TTC549 (cell line): ENCODE results near the gene PRKCE.
"Not testable (repeated sequence)": the region's sequence is repeated elsewhere in the genome, so short reads cannot be mapped to it uniquely, and the experiment has no call there.

Experiments
- FAIRE-seq: peaks from 2 replicates; lab custom pipeline; 2012; peaks lifted over from hg19 to GRCh38; lab: Jason Lieb, UNC

PRKCE gene

GRCh38 chr2:45669032-45669486 is 17.6 kb downstream of the PRKCE start:
- no peak for FAIRE-seq

DNA sequence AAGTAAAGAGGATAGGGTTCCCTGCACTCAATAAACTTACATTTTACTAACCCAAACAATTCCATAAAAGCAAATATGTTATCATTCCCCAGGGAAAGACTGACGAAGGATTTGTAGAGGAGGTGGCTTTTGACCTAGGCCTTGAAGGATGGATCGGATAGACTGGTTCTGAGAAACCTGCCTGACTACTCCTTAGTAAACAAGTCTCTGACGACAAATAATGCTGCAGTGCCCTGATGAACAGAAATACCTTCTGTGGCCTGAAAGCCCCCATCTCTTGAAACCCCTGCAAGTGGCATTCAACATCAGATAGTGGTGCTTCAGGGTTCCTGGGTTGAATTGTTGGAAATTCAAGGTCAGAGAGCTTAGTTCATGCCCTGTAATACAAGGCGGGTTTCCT is 19.2 kb downstream of the PRKCE start:
- no peak for FAIRE-seq

DNA sequence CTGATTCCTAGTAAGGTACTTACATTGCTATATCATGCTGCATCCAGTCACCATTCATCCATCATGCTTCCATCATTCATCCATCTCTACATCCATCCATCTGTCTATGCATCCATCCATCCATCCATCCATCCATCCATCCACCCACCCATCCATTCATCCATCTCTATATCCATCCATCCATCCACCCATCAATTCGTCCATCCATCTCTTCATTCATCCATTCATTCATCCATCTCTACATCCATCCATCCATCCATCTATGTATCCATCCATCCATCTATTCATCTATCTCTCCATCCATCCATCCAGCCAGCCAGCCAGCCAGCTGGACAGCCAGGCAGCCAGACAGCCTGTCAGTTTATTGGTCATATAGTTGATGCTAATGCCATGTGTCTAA is 20.7 kb downstream of the PRKCE start:
- no peak for FAIRE-seq

GRCh38 chr2:45674035-45674816 is 22.8 kb downstream of the PRKCE start:
- no peak for FAIRE-seq

DNA sequence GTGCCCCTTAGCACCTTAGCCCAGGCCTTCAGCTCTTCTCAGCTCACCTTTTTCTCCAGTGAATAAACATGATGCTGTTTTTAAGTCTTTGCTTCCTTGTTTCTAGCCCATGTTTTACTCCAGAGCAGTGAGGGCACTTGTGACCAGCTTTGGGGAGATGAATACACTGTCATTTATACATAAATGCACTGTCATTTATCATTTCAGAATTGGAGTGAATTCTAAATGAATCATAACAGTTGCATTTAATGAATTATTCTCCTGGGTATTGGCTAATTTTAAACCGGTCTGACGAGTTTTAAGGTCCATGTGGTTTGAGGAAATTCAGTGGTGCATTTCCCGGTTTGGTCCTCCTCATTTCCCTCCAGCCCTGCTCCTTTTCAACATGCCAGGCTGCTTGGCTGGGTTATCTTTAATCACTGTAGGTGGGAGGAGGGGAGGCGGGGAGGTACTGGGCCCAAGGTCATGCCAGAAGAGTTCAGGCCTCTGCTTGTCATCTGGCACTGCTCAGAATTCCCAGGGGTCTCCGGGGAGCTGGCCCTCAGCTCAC is 23.9 kb downstream of the PRKCE start:
- FAIRE-seq, result no peak

DNA sequence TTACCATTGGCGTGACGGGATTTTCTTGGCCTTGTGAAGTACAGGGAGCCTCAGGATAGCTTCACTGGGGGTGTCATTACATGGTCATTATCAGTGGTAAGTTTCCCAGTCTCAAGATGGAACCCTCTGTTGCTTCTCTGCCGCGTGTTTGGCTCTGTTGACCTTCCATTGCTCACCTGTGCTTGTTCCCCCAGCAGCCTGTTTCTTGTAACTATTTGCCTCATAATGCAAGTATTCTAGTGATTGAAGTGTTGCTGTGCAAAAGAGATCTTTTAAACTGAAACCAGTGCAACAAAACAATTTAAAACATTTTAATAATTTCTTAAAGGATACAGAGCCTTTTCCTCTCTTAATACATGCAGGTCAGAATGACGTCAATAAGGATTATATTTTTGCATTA is 24.6 kb downstream of the PRKCE start:
- FAIRE-seq, result no peak

DNA sequence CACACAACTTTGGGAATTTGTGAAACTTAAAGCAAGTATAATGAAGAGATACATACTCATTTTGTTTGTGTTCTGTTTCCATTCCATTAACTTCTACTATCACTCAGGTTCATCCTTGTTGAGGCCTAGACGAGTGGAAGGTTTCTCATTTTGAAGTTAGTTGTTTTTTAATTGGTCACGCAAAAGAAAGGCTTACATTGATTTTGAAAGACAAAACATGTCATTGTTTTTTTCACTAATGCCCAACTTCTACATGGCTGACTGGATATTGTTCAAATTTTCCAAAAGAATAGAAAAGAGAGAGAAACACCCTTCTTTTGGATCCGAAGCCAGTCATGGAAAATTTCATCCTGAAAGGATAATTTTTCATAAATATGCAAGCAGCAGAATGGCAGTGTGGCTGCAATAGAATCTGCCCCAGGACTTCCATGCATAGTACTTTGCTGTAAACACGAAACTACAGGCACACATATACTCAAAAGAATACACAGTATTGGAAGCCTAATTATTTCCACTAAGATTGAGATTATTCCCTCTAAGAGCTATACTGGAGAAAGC is 27.4 kb downstream of the PRKCE start:
- no peak for FAIRE-seq

DNA sequence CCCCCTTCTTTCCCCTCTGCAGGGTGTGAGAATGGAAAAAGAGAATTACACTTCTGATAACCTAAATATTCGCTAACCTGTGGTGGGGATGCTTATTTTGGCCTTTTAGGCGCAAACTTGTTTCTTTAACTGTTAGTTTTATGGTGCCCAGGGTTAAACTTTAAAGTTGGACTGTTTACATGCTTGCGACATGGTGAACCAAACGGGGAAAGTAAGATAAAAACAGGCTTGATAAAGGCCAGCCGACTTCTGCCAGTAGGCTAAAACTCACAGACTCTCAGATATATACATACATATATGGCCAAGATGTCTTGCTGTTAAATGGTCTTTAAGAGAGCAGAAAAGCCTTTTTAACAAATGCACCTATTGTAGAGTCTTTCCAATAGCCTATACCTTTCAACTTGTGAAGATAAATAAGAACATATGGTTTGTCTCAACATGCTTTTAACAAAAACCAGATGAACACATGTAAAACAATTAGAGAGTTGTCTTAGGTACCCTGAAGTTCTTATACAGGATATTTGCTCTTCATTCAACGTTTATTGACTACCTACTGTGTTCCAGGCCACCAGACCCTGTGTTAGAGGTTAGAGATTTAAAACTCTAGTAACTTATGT is 29.0 kb downstream of the PRKCE start:
- FAIRE-seq, result no peak

DNA sequence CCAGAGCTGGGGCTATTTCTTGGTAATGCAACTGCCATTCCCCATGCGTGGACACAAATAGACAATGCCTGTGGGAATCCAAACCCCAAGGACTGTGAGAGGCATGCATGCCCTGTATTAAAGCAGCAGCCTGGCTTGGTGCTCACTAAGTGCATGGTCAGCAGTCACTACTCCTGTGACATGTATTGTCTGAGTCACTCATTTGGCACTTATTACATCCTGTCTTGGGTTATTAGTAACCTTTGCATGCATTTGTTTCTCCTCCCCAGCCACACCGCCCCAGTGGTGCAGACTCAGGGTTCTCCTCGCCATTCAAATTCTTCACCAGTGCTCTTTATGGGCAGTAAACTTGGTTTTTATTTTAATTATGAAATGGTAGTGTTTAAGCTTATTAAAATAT is 30.2 kb downstream of the PRKCE start:
- no peak for FAIRE-seq

DNA sequence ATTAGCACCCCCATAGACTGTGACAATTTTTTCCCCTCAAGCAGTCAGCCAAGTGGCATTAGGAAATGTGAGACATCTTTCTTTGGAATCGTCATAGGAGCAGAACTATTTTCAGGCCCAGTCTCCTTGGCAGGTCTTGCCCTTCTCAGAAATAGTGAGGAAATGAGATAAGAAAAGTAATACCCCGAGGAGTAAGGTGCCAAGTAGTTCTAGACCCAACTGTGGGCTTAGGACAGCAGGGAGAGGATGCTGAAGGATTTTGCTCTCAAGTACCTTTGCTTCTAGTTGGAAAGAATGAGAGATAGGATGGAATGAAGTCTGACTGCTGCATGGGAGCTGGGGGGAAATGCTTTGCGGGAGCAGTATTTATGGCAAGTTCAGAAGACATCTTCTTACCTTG is 31.8 kb downstream of the PRKCE start:
- FAIRE-seq, result no peak

GRCh38 chr2:45684756-45685155 is 33.3 kb downstream of the PRKCE start:
- no peak for FAIRE-seq

- no peak for FAIRE-seq
Observed at GRCh38 chr2:45685260-45685659, 33.8 kb downstream of the PRKCE start.

DNA sequence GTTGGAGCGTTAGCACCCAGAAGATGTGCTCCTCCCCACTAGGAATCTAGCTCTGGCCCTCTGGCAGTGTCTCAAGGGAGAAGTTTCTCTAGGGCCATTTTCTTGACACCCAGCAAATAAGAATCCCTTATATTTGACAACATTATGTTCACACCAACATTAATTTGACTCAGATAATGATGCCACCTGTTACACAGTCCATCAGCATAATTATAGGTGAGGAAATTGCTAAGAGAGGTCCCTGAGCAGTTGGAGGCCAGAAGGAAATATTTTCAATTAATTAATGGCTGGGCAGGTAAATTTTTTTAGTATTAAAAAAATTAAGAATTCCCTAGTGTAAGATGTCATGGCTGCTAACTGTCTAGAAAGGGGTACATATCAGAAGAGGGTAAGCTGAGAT is 36.5 kb downstream of the PRKCE start:
- FAIRE-seq, result no peak

DNA sequence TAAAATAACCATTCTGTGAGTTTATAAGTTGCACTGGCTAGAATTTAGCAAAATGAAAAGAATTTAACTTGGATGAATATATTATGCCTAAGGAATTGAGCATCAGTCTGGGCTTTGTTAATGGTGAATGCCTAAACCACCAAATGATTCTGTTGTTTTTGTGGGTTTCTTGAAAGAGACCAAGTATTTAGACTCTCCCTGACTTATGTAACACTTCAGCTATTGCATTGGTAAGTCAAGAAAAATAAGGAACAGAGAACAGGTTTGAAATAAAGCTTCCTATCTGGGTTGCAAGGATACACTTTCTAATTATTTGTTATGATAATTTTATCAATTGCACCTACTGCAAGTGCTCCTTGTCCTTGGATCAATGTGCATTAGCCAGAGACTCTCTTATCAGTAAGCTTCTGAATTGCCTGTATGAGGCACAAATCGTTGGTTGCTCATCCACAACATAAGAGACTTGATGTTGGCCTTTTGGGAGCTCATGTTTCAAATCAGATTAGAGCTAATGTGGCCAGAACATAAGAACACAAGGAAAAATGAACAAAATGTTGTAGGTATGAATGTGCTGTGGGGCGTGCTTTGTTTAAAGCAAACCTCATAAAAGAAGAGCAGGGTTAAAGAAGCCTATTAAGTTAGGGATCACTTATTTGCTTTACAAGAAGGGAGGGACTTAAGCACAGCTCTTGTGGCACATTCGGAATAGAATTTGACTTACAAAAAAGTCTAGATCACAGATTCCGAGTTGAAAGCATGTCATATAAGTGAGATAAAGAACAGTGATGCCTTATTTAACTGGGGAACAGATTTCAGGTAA is 37.2 kb downstream of the PRKCE start:
- FAIRE-seq, result no peak

- FAIRE-seq, result no peak
Observed at GRCh38 chr2:45690231-45690630, 38.8 kb downstream of the PRKCE start.

DNA sequence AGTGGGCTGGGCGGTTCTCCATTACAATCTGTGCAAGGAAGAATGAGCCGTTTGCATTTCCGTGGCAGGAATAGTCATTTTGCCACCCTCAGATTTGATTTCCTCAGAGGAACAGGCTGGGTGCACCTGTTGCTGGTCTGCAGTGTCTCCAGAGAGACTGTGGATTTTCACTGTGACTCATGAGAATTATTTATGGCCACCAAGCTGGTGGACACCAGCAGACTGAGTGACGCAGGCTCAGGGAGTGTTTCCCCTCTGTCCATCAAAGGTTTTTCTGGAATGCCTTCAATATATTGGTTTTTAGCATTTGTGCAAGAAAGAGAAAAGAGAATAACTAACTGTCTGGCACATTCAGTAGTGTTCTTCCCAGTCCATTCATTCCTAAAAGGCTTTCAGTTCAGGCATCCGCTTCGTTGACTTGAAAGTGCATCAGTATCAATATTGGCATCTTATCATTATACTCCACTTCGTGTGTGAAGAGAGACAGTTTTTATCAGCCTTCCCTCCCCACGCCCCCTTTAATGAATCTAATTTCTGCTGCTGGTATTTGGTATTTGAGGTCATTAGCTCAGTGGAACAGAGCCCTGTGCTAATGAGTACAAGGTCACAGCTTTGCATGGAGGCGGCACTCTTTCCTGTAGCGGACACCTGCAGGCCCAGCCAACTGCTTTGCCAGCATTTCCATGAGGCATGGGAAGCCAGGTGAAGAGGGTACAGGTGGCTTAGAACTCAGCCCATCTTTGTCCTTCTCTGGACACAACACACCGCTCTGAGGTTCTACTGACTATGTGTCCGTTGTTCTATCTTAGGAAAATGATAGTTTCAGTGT is 39.9 kb downstream of the PRKCE start:
- FAIRE-seq, result no peak

GRCh38 chr2:45692566-45692965 is 41.1 kb downstream of the PRKCE start:
- no peak for FAIRE-seq

GRCh38 chr2:45695480-45696007 is 44.1 kb downstream of the PRKCE start:
- FAIRE-seq, result not testable (repeated sequence)

DNA sequence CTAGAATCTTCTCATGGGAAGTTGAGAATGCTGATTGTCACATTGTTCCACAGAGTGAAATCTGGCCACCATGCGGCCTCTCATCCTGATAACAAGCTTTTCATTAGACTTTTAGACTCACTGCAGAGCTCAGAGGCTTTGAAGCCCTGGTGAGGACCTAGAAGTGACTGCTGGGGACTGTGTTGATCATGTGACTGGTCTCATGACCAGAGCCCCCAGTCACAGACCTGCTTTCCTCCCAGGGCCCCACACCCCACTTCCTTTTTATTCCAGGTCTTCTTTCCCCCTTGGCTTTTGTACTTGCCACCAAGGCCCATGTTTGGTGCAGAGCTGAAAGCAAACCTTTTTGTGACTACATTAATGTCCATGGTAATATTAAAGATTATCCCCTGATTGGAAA is 45.2 kb downstream of the PRKCE start:
- FAIRE-seq, result no peak

- FAIRE-seq, result no peak
Observed at GRCh38 chr2:45697190-45697589, 45.7 kb downstream of the PRKCE start.

- FAIRE-seq, result no peak
Observed at GRCh38 chr2:45698554-45698953, 47.1 kb downstream of the PRKCE start.
